HL-60 (cell line): ENCODE measurements around the gene MAPT.

Source experiments
- DNase-seq, 2 experiments: peaks; one replicate each; pipeline ENCODE4 v3.0.0-alpha.2; 2010 to 2020; ENCODE audit warnings: low read depth in 1 of 2, low spot score in 1 of 2
- H3K27ac ChIP-seq: fragments of 250-450 bp; sonication (Bioruptor Pico); replicated peaks from 2 replicates; pipeline ENCODE4 v1.5.1; 2020; ENCODE audit warnings: mild to moderate bottlenecking, moderate library complexity
- H3K27me3 ChIP-seq: fragments of 250-450 bp; sonication (Bioruptor Pico); 2 replicates; pipeline ENCODE4 v1.5.1; 2021; ENCODE audit warnings: mild to moderate bottlenecking, moderate library complexity; ENCODE audit not compliant: insufficient read depth, poor library complexity, severe bottlenecking
- H3K4me3 ChIP-seq: replicated peaks from 2 replicates; pipeline ENCODE4 v1.5.1; 2011; ENCODE audit warnings: mild to moderate bottlenecking, control low read depth, low read length; ENCODE audit not compliant: insufficient read depth
- GABPA ChIP-seq: IDR thresholded peaks from 2 replicates; pipeline ENCODE4 v1.6.1; 2012; ENCODE audit warnings: low read depth
- POLR2AphosphoS5 ChIP-seq: IDR thresholded peaks from 2 replicates; pipeline ENCODE4 v1.6.1; 2012; ENCODE audit warnings: low read depth
- SPI1 ChIP-seq: IDR thresholded peaks from 2 replicates; pipeline ENCODE4 v1.6.1; 2012; ENCODE audit warnings: low read depth, mild to moderate bottlenecking, borderline replicate concordance
- TF ChIP-seq, protein P1 (sequence below): IDR thresholded peaks from one replicate; pipeline ENCODE4 v1.5.1; 2011; ENCODE audit warnings: low read length, control low read depth, inconsistent platforms; ENCODE audit not compliant: insufficient read depth
- TF ChIP-seq, protein P2 (sequence below): IDR thresholded peaks from 2 replicates; pipeline ENCODE4 v1.6.1; 2012; ENCODE audit warnings: low read depth; ENCODE audit not compliant: insufficient replicate concordance

MAPT gene

DNA sequence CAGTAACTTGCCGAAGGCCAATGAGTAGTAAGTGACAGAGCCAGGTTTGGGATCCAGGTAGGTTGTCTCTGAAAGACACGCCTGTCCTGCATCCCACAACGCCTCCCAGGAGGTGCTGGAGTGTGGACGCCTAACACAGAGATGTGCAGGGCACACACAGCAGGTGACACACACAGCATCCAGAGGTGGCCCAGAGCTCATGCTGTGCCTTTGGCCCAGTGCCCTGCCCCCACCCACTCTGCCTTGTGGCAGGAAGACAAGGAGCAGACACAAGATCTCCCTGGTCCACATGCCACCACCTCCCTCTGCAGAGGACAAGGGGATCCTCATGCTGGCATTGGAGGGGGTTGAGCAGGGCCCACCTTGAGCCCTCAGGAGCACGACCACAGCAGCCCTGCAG lies 90.0 kb downstream of the MAPT start:
- Histone ChIP-seq H3K4me3 (no peak overlapping the region), H3K27ac (no peak overlapping the region), H3K27me3 (no peaks in the 10 kb centered on the region)
- TF ChIP-seq, protein P1, sequence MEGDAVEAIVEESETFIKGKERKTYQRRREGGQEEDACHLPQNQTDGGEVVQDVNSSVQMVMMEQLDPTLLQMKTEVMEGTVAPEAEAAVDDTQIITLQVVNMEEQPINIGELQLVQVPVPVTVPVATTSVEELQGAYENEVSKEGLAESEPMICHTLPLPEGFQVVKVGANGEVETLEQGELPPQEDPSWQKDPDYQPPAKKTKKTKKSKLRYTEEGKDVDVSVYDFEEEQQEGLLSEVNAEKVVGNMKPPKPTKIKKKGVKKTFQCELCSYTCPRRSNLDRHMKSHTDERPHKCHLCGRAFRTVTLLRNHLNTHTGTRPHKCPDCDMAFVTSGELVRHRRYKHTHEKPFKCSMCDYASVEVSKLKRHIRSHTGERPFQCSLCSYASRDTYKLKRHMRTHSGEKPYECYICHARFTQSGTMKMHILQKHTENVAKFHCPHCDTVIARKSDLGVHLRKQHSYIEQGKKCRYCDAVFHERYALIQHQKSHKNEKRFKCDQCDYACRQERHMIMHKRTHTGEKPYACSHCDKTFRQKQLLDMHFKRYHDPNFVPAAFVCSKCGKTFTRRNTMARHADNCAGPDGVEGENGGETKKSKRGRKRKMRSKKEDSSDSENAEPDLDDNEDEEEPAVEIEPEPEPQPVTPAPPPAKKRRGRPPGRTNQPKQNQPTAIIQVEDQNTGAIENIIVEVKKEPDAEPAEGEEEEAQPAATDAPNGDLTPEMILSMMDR = no peak
- TF ChIP-seq, protein P2, sequence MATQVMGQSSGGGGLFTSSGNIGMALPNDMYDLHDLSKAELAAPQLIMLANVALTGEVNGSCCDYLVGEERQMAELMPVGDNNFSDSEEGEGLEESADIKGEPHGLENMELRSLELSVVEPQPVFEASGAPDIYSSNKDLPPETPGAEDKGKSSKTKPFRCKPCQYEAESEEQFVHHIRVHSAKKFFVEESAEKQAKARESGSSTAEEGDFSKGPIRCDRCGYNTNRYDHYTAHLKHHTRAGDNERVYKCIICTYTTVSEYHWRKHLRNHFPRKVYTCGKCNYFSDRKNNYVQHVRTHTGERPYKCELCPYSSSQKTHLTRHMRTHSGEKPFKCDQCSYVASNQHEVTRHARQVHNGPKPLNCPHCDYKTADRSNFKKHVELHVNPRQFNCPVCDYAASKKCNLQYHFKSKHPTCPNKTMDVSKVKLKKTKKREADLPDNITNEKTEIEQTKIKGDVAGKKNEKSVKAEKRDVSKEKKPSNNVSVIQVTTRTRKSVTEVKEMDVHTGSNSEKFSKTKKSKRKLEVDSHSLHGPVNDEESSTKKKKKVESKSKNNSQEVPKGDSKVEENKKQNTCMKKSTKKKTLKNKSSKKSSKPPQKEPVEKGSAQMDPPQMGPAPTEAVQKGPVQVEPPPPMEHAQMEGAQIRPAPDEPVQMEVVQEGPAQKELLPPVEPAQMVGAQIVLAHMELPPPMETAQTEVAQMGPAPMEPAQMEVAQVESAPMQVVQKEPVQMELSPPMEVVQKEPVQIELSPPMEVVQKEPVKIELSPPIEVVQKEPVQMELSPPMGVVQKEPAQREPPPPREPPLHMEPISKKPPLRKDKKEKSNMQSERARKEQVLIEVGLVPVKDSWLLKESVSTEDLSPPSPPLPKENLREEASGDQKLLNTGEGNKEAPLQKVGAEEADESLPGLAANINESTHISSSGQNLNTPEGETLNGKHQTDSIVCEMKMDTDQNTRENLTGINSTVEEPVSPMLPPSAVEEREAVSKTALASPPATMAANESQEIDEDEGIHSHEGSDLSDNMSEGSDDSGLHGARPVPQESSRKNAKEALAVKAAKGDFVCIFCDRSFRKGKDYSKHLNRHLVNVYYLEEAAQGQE = no peak
- TF ChIP-seq SPI1 = no peak
- TF ChIP-seq GABPA = no peak
- no peak for TF ChIP-seq POLR2AphosphoS5
- no peak for DNase-seq

DNA sequence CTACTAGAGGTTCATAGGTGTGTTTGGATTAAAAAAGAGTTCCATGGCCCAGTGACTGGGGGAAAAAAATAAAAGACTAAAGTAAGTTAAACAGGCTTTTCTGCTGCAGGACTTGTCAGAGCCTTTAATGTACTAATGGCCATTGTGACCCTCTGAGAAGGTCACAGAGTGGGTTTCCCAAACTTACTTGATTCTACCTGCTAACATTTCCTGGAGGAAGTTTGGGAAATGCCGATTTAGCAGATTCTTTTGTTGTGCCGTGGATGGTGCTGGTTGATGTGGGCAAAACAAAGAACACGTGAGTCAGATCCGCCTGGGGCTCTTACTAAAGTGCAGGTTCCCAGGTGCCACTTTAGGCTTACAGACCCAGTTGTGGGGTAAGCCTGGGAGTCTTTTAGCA lies 91.1 kb downstream of the MAPT start:
- no peak overlapping the region for H3K27ac ChIP-seq
- no peak for DNase-seq
- no peak overlapping the region for H3K4me3 ChIP-seq
- TF ChIP-seq, protein P2 = no peak
- TF ChIP-seq, protein P1 = no peak
- TF ChIP-seq POLR2AphosphoS5 (no peak), SPI1 (no peak), GABPA (no peak)
- no peaks in the 10 kb centered on the region for H3K27me3 ChIP-seq

DNA sequence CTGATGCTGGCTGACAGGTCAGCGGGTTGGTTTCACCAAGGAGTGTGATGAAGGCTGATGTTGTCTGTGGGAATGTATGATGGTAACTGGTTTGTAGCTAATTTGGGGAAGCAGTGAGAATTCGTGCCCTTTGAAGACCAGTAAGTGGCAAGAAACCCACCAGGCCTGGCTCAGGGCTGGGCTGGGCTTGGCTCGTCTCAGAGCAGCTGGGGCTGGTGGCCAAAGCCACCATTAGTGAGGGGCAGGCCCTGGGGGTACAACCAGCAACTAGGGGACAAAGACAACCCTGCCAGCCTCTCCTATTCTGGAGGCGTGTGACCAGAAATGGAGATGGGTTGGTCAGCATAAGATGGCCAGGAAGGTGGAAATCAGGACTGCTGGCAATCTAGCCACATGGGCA lies 91.7 kb downstream of the MAPT start:
- Histone ChIP-seq H3K27ac (no peak overlapping the region), H3K4me3 (no peak overlapping the region), H3K27me3 (no peaks in the 10 kb centered on the region)
- TF ChIP-seq GABPA (no peak), SPI1 (no peak), POLR2AphosphoS5 (no peak)
- TF ChIP-seq, protein P1 = no peak
- TF ChIP-seq, protein P2 = no peak
- DNase-seq = no peak
